Transverse colon (tissue), 4 donors: ENCODE results near the gene DAZAP1. TPM values are rescaled to one million over a fixed set of nuclear protein-coding genes. Genes with fewer than 3 reads are reported as not detected.
A peak's percentile ranks its signal among the peaks of the same experiment; 100 is the strongest.

Source experiments
- DNase-seq: peaks from one replicate; pipeline ENCODE4 v3.0.0-alpha.2; 2019
- H3K27ac ChIP-seq, 4 donors: fragments of 200-600 bp; sonication (generic); 2 replicates each; pipeline ENCODE4 v1.5.1; 2016 to 2018; ENCODE audit warnings: inconsistent platforms in 4 of 4
- H3K27me3 ChIP-seq: fragments of 200-600 bp; sonication (generic); 2 replicates; pipeline ENCODE4 v1.5.1; 2017; ENCODE audit warnings: inconsistent platforms
- H3K36me3 ChIP-seq, 4 donors: fragments of 200-600 bp; sonication (generic); 2 replicates each; pipeline ENCODE4 v1.5.1; 2017 to 2019; ENCODE audit warnings: inconsistent platforms in 4 of 4
- H3K4me1 ChIP-seq, 4 donors: fragments of 200-600 bp; sonication (generic); 2 replicates each; pipeline ENCODE4 v1.5.1; 2017 to 2020; ENCODE audit warnings: inconsistent platforms in 4 of 4
- H3K4me3 ChIP-seq, 4 donors: fragments of 200-600 bp; sonication (generic); 1 replicate in 1 of 4; 2 replicates in 3 of 4; pipeline versions ENCODE4 v1.5.1 to v1.6.1; 2017 to 2019; ENCODE audit warnings: inconsistent platforms in 4 of 4
- H3K9me3 ChIP-seq, 2 donors: fragments of 200-600 bp; sonication (generic); 2 replicates each; pipeline ENCODE4 v1.5.1; 2017 to 2019; ENCODE audit warnings: inconsistent platforms in 2 of 2
- CTCF ChIP-seq, 5 experiments: fragments of 200-600 bp in 3 of 5; fragments of 450-650 bp in 2 of 5; sonication (generic) in 3 of 5; IDR thresholded peaks; 1 replicate in 2 of 5; 2 replicates in 3 of 5; pipeline ENCODE4 v1.5.1; 2016 to 2017; ENCODE audit warnings: antibody characterized with exemption in 5 of 5, inconsistent platforms in 3 of 5, mild to moderate bottlenecking in 2 of 5, moderate library complexity in 1 of 5
- EP300 ChIP-seq: sonication (generic); formaldehyde crosslinking; IDR thresholded peaks from one replicate; pipeline ENCODE4 v1.6.1; 2017; ENCODE audit warnings: antibody characterized with exemption, low read depth
- POLR2A ChIP-seq: fragments of 450-650 bp; IDR thresholded peaks from one replicate; pipeline ENCODE4 v1.6.1; 2016; ENCODE audit warnings: antibody characterized with exemption, mild to moderate bottlenecking, moderate library complexity
- POLR2AphosphoS5 ChIP-seq, 3 donors: sonication (generic); formaldehyde crosslinking; IDR thresholded peaks; one replicate each; pipeline ENCODE4 v1.6.1; 2016; ENCODE audit warnings: antibody characterized with exemption in 3 of 3
- WGBS, 2 donors: methylation state at CpG; one replicate each; pipeline ENCODE4 v1.1.5; 2018; ENCODE audit warnings: low coverage in 1 of 2; 5-methylcytosine and 5-hydroxymethylcytosine counted together
- in situ Hi-C, 4 donors: fragments of 200-750 bp; cut with MboI; loops; one replicate each; pipeline versions ENCODE4 v1.15.0 to v1.15.1; 2017; ENCODE audit warnings: low sequenced_read_pairs in 3 of 4, low pct_ligation_motif_present in 1 of 4, low pct_unique_long_range_greater_than_20kb in 1 of 4
- intact Hi-C: fragments of 100-400 bp; cut with DNase I; formaldehyde crosslinking; loops from one replicate; pipeline ENCODE4 v1.15.1; 2023; ENCODE audit warnings: low total_unique reads
- total RNA-seq, 4 donors: library from RNA; depleted of rRNA; stranded (reverse); fragments of >200 nt; gene quantifications; one replicate each; pipeline ENCODE4 v1.1.0, GENCODE V29; 2016

Gene DAZAP1
- total RNA-seq, 4 donors from 2014 or later: 36.3 to 77.2 (median 41.6) TPM

- H3K4me1 ChIP-seq: peaks cover 0 to 10% (median 0%) of the 10 kb centered on the region in 4 donors
- no peak overlapping the region for H3K4me3 ChIP-seq
- in situ Hi-C loops: no loop called here
- H3K27me3 ChIP-seq: no peaks in the 10 kb centered on the region
- H3K27ac ChIP-seq: no peak overlapping the region
- no peaks in the 10 kb centered on the region for H3K9me3 ChIP-seq
- TF ChIP-seq EP300: no peak
- no peak for TF ChIP-seq POLR2AphosphoS5 (IDR thresholded peaks at IDR 0.05)
- no peak for TF ChIP-seq POLR2A
- no peak for TF ChIP-seq CTCF (IDR thresholded peaks at IDR 0.05)
- intact Hi-C loops: no loop called here
- DNase-seq: no peak
- peaks cover 0 to 26% (median 11%) of the 10 kb centered on the region in 4 donors for H3K36me3 ChIP-seq
- WGBS, 2 donors: 90 to 100% methylated on average over 2 to 18 of the region's 18 CpGs
These were observed 38.1 kb upstream of the DAZAP1 start for GRCh38 chr19:1369214-1369805.

- DNase-seq: no peak
- no peak overlapping the region for H3K27ac ChIP-seq
- peaks cover 0 to 26% (median 11%) of the 10 kb centered on the region in 4 donors for H3K36me3 ChIP-seq
- no peaks in the 10 kb centered on the region for H3K27me3 ChIP-seq
- in situ Hi-C loops: no loop called here
- TF ChIP-seq POLR2AphosphoS5 (IDR thresholded peaks at IDR 0.05): no peak
- TF ChIP-seq POLR2A: no peak
- no peak for TF ChIP-seq CTCF (IDR thresholded peaks at IDR 0.05)
- TF ChIP-seq EP300: no peak
- intact Hi-C loops: no loop called here
- H3K9me3 ChIP-seq: no peaks in the 10 kb centered on the region
- 94% methylated on average over 43 of the region's 52 CpGs; no CpG with 5 or more reads in 1 of the 2 donors for WGBS, 2 donors
- H3K4me1 ChIP-seq: peaks cover 0 to 10% (median 0%) of the 10 kb centered on the region in 4 donors
- no peak overlapping the region for H3K4me3 ChIP-seq
These were observed 36.6 kb upstream of the DAZAP1 start for GRCh38 chr19:1370579-1371361.

GRCh38 chr19:1373042-1373533, 34.3 kb upstream of the DAZAP1 start:
- in situ Hi-C loops: no loop called here
- Histone ChIP-seq H3K27ac (peak overlapping the region; percentile 49 to 61 (median 54)), H3K9me3 (no peaks in the 10 kb centered on the region), H3K4me3 (no peak overlapping the region), H3K4me1 (peaks cover 0 to 10% (median 0%) of the 10 kb centered on the region in 4 donors), H3K27me3 (no peaks in the 10 kb centered on the region), H3K36me3 (peaks cover 0 to 17% (median 7%) of the 10 kb centered on the region in 4 donors)
- intact Hi-C loops: no loop called here
- TF ChIP-seq EP300: no peak
- TF ChIP-seq POLR2A: no peak
- no peak for TF ChIP-seq CTCF (IDR thresholded peaks at IDR 0.05)
- TF ChIP-seq POLR2AphosphoS5 (IDR thresholded peaks at IDR 0.05): no peak
- no peak for DNase-seq
- WGBS, 2 donors: 89 to 100% methylated on average over 3 to 20 of the region's 20 CpGs

GRCh38 chr19:1373534-1374249, 33.7 kb upstream of the DAZAP1 start:
- intact Hi-C loops: no loop called here
- 73% methylated on average over 22 of the region's 22 CpGs; no CpG with 5 or more reads in 1 of the 2 donors for WGBS, 2 donors

More at GRCh38 chr19:1373534-1374249, 33.7 kb upstream of the DAZAP1 start:
- no peak for DNase-seq
- peaks cover 0 to 10% (median 0%) of the 10 kb centered on the region in 4 donors for H3K4me1 ChIP-seq
- H3K27me3 ChIP-seq: no peaks in the 10 kb centered on the region
- no peaks in the 10 kb centered on the region for H3K9me3 ChIP-seq
- peak overlapping the region; percentile 49 to 61 (median 54) for H3K27ac ChIP-seq
- TF ChIP-seq CTCF (IDR thresholded peaks at IDR 0.05): no peak
- no peak overlapping the region for H3K4me3 ChIP-seq
- peaks cover 0 to 17% (median 7%) of the 10 kb centered on the region in 4 donors for H3K36me3 ChIP-seq
- in situ Hi-C loops: no loop called here
